NCI-H748 (cell line): ENCODE data around the gene SUPT3H.
"Not testable (repeated sequence)": the region's sequence is repeated elsewhere in the genome, so short reads cannot be mapped to it uniquely, and the experiment has no call there.

Experiments used
- DNase-seq: peaks from one replicate; lab custom pipeline; 2025; ENCODE audit not compliant: unreplicated experiment; lab: John Stamatoyannopoulos, UW

SUPT3H gene

GRCh38 chr6:44920952-44921491, 456.7 kb downstream of the SUPT3H start:
- no peak for DNase-seq

GRCh38 chr6:44918671-44919296, 458.9 kb downstream of the SUPT3H start:
- DNase-seq: no peak

GRCh38 chr6:44917430-44917829, 460.3 kb downstream of the SUPT3H start:
- DNase-seq: no peak

DNA sequence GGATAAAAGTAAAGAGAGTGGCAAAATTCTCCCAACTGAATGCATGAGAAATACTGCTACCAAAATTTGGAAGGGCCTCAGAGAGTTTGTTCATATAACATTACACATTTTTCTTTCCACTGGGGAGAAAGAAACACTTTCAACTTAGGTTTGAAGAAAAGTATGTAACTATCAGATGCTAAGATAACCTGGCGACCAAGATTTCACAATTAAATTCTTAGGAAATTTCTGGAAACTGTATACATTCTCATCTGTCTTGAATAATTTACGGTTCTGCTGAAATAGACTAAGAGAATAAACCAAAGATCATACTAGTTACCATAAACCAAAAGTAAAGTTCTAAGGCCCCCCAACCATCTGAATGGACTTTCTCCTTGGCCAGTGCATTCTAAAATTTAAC, 462.6 kb downstream of the SUPT3H start:
- DNase-seq: no peak

DNA sequence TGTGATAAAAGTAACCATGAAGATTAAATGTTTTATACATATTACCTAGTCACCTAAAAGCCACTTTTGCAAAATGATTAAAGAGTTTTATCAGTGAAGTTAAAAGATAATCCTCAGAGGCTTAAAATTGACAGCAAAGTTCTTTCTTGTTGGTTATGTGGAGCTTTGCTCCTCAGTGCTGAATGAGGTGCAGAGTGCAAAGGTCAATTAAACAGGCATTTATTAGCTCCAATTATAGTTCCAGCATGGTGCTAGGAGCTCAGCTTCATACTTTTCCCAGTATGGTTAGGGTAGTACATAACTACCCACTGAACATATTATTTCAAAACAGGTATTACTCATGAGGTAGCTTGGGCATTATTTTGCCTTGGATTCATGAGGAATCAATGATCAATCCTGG, 463.6 kb downstream of the SUPT3H start:
- no peak for DNase-seq

- DNase-seq: no peak
These were observed 471.0 kb downstream of the SUPT3H start for GRCh38 chr6:44906761-44907160.

DNA sequence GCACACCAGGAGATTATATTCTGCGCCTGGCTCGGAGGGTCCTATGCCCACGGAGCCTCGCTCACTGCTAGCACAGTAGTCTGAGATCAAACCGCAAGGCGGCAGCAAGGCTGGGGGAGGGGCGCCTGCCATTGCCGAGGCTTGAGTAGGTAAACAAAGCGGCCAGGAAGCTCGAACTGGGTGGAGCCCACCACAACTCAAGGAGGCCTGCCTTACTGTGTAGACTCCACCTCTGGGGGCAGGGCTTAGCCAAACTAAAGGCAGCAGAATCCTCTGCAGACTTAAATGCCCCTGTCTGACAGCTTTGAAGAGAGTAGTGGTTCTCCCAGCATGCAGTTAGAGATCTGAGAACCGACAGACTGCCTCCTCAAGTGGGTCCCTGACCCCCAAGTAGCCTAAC, 477.4 kb downstream of the SUPT3H start:
- not testable (repeated sequence) for DNase-seq

- no peak for DNase-seq
These were observed 479.3 kb downstream of the SUPT3H start for GRCh38 chr6:44898296-44898930.

DNA sequence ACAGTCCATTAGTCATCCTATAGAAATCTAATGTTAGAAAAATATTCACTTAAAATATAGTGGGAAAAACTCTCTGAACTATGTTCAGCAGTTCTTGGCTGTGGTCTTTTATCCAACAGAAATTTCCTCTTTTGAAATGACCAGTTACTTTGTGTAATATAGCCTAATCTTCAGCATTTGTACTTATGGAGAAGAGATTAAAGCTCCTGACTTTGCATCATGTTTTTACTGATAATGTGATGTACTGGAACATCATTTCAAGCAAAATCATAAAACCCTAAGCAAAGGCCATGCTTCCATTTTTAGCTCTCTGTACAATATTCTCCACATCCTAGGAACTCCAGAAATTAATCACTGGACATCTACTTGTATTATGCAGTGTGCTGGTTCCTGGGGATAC, 480.4 kb downstream of the SUPT3H start:
- no peak for DNase-seq

DNA sequence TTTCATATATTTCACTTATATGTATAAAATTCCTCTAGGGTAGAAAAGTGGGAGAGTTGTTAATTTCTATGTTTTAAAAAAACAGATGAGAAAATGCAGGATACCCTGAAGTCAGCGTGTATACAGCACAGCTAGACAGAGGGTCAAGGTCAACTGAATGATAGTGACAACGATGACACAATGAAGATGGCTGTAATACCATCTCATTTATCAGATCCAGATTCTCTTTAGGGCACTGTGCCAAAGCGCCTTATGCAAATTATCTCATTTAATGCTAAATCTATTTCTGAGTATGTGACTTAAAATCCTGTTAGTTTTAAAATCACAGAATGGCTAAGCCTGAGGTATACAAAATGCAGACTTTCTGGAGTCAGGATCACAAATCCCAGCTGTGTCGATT, 481.0 kb downstream of the SUPT3H start:
- DNase-seq: no peak

- no peak for DNase-seq
These were observed 485.2 kb downstream of the SUPT3H start for GRCh38 chr6:44892579-44892978.

DNA sequence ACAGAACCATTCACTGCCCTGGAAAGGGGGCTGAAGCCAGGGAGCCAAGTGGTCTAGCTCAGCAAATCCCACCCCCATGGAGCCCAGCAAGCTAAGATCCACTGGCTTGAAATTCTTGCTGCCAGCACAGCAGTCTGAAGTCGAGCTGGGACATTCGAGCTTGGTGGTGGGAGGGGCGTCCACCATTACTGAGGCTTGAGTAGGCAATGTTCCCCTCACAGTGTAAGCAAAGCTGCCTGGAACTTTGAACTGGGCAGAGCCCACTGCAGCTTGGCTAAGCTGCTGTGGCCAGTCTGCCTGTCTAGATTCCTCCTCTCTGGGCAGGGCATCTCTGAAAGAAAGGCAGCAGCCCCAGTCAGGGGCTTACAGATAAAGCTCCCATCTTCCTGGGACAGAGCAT, 498.7 kb downstream of the SUPT3H start:
- not testable (repeated sequence) for DNase-seq

DNA sequence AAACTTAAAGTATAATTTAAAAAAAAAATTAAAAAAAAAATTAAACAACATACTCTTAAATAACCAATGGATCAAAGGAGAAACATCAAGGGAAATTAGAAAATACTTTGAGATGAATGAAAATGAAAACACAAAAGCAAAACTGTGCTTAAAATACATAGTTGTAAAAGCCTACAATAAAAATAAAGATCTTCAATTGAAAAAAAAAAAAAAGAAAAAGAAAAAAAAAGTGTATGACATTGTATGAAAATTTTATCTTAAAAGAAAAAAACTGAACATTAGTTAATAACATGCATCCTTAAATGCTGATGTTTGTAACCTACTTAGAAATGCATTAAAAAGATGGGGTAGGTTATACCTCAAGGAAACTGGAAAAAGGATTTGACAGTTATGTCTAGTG, 501.1 kb downstream of the SUPT3H start:
- DNase-seq: not testable (repeated sequence)

- no peak for DNase-seq
These were observed 508.3 kb downstream of the SUPT3H start for GRCh38 chr6:44869321-44869897.

- no peak for DNase-seq
These were observed 508.8 kb downstream of the SUPT3H start for GRCh38 chr6:44868910-44869309.

- no peak for DNase-seq
These were observed 509.4 kb downstream of the SUPT3H start for GRCh38 chr6:44868335-44868668.

GRCh38 chr6:44867571-44868334, 510.0 kb downstream of the SUPT3H start:
- DNase-seq: peak; percentile 23

DNA sequence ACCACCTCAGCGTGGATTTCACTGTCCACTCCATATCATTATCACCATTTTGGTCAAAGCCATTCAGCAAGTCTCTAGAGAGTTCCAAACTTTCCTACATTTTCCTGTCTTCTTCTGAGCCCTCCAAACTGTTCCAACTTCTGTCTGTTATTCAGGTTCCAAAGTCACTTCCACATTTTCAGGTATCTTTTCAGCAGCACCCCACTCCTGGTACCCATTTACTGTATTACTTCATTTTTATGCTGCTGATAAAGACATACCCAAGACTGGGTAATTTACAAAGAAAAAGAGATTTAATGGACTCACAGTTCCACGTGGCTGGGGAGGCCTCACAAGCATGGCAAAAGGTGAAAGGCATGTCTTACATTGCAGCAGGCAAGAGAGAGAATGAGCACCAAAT, 512.5 kb downstream of the SUPT3H start:
- not testable (repeated sequence) for DNase-seq

- peak; percentile 46 for DNase-seq
These were observed 517.8 kb downstream of the SUPT3H start for GRCh38 chr6:44859901-44860410.

GRCh38 chr6:44858998-44859397, 518.7 kb downstream of the SUPT3H start:
- DNase-seq: peak; percentile 82

DNA sequence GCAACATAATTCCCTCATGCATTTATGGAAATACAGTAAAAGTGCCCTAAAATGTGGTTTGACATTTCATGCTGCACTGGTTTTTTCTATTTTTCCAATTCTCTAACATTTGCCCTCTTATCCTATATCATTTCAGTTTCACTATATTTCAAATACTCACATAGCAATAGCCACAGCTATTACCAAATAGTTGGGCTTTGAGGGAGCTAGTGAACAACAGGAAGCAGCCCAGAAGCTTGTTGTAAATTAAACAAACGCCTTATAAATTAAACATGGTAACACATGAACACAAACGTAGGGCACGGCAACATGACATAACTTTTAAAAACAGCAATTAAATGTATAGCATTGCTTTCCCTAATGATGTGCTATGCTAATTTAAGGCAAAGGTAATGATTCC, 521.3 kb downstream of the SUPT3H start:
- peak; percentile 39 for DNase-seq
